ENCODE results near the gene LTB.
"Not testable (repeated sequence)": the region's sequence is repeated elsewhere in the genome, so short reads cannot be mapped to it uniquely, and the experiment has no call there.

LTB gene

GRCh38 chr6:31614075-31614619, 31.9 kb upstream of the LTB start:
- peaks cover 11% of the 10 kb centered on the region for H3K4me1 ChIP-seq
- H3K9me3 ChIP-seq = no peaks in the 10 kb centered on the region
- H3K36me3 ChIP-seq = no peaks in the 10 kb centered on the region
- no peaks in the 10 kb centered on the region for H3K27me3 ChIP-seq
- H3K4me3 ChIP-seq (ENCODE audit: low read depth, low read length) = no peak overlapping the region
- TF ChIP-seq CTCF (IDR thresholded peaks at IDR 0.05; ENCODE audit: low read depth, low read length) = no peak
- DNase-seq = no peak

- no peaks in the 10 kb centered on the region for H3K36me3 ChIP-seq
- H3K4me3 ChIP-seq (ENCODE audit: low read depth, low read length) = no peak overlapping the region
- H3K27me3 ChIP-seq = no peaks in the 10 kb centered on the region
- no peak for TF ChIP-seq CTCF (IDR thresholded peaks at IDR 0.05; ENCODE audit: low read depth, low read length)
- peaks cover 11% of the 10 kb centered on the region for H3K4me1 ChIP-seq
- no peaks in the 10 kb centered on the region for H3K9me3 ChIP-seq
- no peak for DNase-seq
These were observed 28.7 kb upstream of the LTB start for GRCh38 chr6:31610968-31611367.

- H3K36me3 ChIP-seq = no peaks in the 10 kb centered on the region
- TF ChIP-seq CTCF (IDR thresholded peaks at IDR 0.05; ENCODE audit: low read depth, low read length) = no peak
- no peak for DNase-seq
- no peak overlapping the region for H3K4me3 ChIP-seq (ENCODE audit: low read depth, low read length)
- peaks cover 11% of the 10 kb centered on the region for H3K4me1 ChIP-seq
- H3K9me3 ChIP-seq = no peaks in the 10 kb centered on the region
- H3K27me3 ChIP-seq = no peaks in the 10 kb centered on the region
These were observed 27.5 kb upstream of the LTB start for GRCh38 chr6:31609519-31610406.

- Histone ChIP-seq H3K9me3 (no peaks in the 10 kb centered on the region), H3K27me3 (no peaks in the 10 kb centered on the region), H3K4me3 (ENCODE audit: low read depth, low read length) (no peak overlapping the region), H3K4me1 (peaks cover 11% of the 10 kb centered on the region), H3K36me3 (no peaks in the 10 kb centered on the region)
- TF ChIP-seq CTCF (IDR thresholded peaks at IDR 0.05; ENCODE audit: low read depth, low read length) = no peak
- no peak for DNase-seq
These were observed 25.1 kb upstream of the LTB start for GRCh38 chr6:31607317-31607716.

- Histone ChIP-seq H3K9me3 (no peaks in the 10 kb centered on the region), H3K4me1 (no peaks in the 10 kb centered on the region), H3K36me3 (no peaks in the 10 kb centered on the region), H3K27me3 (no peaks in the 10 kb centered on the region), H3K4me3 (ENCODE audit: low read depth, low read length) (no peak overlapping the region)
- peak; percentile 33 for DNase-seq
- TF ChIP-seq CTCF (IDR thresholded peaks at IDR 0.05; ENCODE audit: low read depth, low read length) = peak; percentile 57
These were observed 14.8 kb upstream of the LTB start for GRCh38 chr6:31597006-31597405.

GRCh38 chr6:31592396-31592771, 10.2 kb upstream of the LTB start:
- TF ChIP-seq CTCF (IDR thresholded peaks at IDR 0.05; ENCODE audit: low read depth, low read length) = no peak
- Histone ChIP-seq H3K9me3 (no peaks in the 10 kb centered on the region), H3K4me3 (ENCODE audit: low read depth, low read length) (no peak overlapping the region), H3K27me3 (no peaks in the 10 kb centered on the region), H3K36me3 (no peaks in the 10 kb centered on the region), H3K4me1 (peaks cover 13% of the 10 kb centered on the region)
- DNase-seq = no peak

GRCh38 chr6:31590691-31591090, 8.5 kb upstream of the LTB start:
- not testable (repeated sequence) for H3K36me3 ChIP-seq; H3K4me3 ChIP-seq (ENCODE audit: low read depth, low read length); H3K27me3 ChIP-seq; H3K9me3 ChIP-seq; DNase-seq
- peaks cover 13% of the 10 kb centered on the region for H3K4me1 ChIP-seq

Measured in BE2C (cell line).